Measurements from ENCODE around the gene MAP2.

MAP2 gene

DNA sequence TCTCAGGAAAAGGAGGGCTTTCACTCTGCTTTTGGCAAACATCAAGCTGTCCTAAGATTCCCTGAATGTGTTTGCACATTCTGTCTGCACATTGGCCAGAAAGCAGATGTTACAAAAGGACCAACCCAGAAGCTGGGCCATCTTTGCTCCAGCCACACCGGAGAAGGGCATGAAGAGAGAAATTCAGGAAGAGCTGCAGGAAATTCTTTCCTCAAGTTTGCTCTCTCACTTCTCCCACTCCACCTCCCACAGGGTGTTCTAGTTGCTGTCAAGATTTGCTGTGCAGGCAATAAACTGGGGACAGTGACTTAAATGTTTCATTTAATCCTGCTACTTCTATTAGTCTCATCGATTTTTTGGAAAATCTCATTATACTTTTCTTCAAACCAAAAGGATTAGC is 210.1 kb downstream of the MAP2 start:
- TF ChIP-seq, protein P1, sequence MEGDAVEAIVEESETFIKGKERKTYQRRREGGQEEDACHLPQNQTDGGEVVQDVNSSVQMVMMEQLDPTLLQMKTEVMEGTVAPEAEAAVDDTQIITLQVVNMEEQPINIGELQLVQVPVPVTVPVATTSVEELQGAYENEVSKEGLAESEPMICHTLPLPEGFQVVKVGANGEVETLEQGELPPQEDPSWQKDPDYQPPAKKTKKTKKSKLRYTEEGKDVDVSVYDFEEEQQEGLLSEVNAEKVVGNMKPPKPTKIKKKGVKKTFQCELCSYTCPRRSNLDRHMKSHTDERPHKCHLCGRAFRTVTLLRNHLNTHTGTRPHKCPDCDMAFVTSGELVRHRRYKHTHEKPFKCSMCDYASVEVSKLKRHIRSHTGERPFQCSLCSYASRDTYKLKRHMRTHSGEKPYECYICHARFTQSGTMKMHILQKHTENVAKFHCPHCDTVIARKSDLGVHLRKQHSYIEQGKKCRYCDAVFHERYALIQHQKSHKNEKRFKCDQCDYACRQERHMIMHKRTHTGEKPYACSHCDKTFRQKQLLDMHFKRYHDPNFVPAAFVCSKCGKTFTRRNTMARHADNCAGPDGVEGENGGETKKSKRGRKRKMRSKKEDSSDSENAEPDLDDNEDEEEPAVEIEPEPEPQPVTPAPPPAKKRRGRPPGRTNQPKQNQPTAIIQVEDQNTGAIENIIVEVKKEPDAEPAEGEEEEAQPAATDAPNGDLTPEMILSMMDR (IDR thresholded peaks at IDR 0.05; ENCODE audit: control insufficient read depth, extremely low read depth, insufficient read depth): no peak
- H3K4me3 ChIP-seq (ENCODE audit: low read depth, low read length): no peak overlapping the region
- DNase-seq (ENCODE audit: low read depth): no peak

DNA sequence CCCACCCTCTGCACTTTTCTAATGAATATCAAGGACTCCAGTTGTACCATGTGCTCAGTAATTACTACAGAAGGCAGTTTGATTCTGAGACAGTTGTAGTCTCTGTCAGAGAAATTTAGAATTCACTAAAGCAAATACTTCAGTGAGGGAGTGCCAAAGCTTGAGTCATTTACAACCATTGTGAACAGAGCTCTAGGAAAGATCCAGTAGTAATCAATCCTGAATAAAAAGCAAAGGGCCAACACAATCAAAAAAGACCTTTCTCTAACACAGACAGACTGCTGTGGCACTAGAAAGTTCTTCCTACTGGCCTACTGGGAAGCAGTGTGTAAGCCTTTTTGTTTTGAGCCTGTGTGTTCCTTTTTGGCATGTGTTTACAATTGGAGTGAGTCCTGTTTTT is 212.2 kb downstream of the MAP2 start:
- H3K4me3 ChIP-seq (ENCODE audit: low read depth, low read length): no peak overlapping the region
- TF ChIP-seq, protein P1 (IDR thresholded peaks at IDR 0.05; ENCODE audit: control insufficient read depth, extremely low read depth, insufficient read depth): no peak
- no peak for DNase-seq (ENCODE audit: low read depth)

DNA sequence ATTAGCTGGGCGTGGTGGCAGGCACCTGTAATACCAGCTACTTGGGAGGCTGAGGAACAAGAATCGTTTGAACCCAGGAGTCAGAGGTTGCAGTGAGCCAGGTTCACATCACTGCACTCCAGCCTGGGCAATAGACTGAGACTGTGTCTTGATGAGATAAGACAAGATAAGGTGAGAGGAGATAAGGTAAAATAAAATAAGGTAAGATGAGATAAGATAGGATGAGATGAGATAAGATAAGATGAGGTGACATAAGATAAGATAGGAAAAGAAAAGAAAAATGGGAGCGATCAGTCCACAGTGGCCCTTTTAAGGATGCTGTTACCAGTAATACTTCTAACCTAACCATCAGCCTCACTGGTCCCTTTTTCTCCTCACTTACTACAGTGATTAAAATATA is 213.4 kb downstream of the MAP2 start:
- no peak overlapping the region for H3K4me3 ChIP-seq (ENCODE audit: low read depth, low read length)
- TF ChIP-seq, protein P1 (IDR thresholded peaks at IDR 0.05; ENCODE audit: control insufficient read depth, extremely low read depth, insufficient read depth): no peak
- DNase-seq (ENCODE audit: low read depth): no peak

DNA sequence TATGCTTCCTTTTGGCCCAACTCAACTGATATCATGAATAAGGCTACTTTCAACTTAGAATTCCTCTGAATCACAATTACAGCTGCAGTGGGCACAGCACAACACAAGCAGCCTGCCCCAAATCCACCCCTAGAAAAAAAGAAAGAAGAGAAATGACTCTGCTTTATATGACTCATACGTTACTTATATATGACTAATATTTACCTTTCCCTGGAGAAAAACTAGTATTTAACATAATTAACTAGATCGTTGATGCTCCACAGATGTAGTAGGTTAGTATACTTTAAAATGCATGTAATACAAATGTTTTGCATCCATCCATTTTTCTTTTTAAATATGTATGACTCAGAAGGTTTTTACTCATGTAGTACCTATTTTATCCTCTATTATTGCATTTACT is 214.5 kb downstream of the MAP2 start:
- no peak for DNase-seq (ENCODE audit: low read depth)
- H3K4me3 ChIP-seq (ENCODE audit: low read depth, low read length): no peak overlapping the region
- TF ChIP-seq, protein P1 (IDR thresholded peaks at IDR 0.05; ENCODE audit: control insufficient read depth, extremely low read depth, insufficient read depth): no peak

DNA sequence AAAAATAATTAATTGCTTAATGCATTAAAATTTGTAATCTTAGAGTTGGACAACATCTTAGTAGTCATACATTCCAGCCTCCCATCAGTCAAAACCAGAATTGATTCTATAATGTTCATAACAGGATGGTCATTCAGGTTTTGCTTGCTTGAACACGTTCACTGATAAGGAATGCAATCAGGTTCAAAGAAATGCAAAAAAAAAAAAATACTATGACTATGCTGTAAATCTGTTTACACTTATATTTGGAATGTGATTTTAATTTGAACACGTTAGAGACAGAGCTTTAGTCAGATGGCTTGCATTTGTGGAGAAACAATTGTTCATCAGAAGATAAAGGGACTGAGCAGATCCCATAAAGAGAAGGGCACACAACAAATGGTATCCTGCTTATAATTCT is 216.5 kb downstream of the MAP2 start:
- DNase-seq (ENCODE audit: low read depth): no peak
- TF ChIP-seq, protein P1 (IDR thresholded peaks at IDR 0.05; ENCODE audit: control insufficient read depth, extremely low read depth, insufficient read depth): no peak
- H3K4me3 ChIP-seq (ENCODE audit: low read depth, low read length): no peak overlapping the region

DNA sequence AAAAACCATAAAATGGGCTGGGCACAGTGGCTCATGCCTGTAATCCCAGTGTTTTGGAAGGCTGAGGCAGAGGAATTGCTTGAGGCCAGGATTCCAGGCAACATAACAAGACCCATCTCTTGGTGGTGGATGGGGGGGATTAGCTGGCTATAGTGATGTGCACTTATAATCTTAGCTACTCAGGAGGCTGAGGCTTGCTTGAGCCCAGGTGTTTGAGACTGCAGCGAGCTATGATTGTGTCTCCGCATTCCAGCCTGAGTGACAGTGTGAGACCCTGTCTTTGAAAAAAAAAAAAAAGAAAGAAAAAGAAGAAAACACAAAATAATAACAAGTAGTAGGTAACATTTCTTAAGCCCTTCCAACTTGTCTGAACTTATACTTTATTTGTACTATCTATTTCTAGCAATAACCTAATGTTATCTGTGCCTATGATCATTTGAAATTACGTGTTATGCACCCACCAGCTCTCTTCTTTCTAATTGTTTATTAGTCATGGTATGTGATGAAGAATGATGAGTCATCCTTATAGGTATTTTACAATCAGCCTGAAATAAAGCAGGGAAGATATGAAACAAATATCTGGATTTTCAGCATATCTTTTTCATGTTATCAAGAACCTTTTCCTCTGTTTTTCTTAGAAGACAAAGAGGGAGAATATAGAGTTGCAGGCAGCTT is 218.4 kb downstream of the MAP2 start:
- TF ChIP-seq, protein P1 (IDR thresholded peaks at IDR 0.05; ENCODE audit: control insufficient read depth, extremely low read depth, insufficient read depth): no peak
- no peak for DNase-seq (ENCODE audit: low read depth)
- H3K4me3 ChIP-seq (ENCODE audit: low read depth, low read length): no peak overlapping the region

DNA sequence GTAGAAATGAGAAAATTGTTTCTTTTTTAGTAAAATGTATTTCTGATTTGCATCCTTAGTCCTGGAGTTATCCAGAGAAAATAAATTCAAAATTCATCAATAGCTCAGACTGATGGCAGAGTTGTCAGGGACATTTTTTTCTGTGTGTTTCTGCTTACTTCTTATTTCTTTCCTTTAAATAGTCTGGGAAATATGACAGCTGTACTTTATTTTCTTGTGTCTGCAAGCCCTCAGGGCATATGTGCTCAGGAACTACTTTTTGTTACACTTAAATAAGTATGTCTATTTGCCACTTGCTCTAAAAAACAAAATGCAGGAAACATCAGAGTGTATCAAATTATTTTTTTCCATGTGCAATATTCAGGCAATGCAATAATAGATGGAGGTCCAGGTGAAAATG is 221.0 kb downstream of the MAP2 start:
- DNase-seq (ENCODE audit: low read depth): no peak
- TF ChIP-seq, protein P1 (IDR thresholded peaks at IDR 0.05; ENCODE audit: control insufficient read depth, extremely low read depth, insufficient read depth): no peak
- H3K4me3 ChIP-seq (ENCODE audit: low read depth, low read length): no peak overlapping the region
